GM23248 (cell line): Measurements from ENCODE around the gene EEIG2.

ENCODE experiments used
- EZH2 ChIP-seq: fragments of 200-600 bp; sonication (generic); IDR thresholded peaks from 2 replicates; pipeline ENCODE4 v1.6.1; 2018; ENCODE audit warnings: antibody characterized with exemption, mild to moderate bottlenecking; ENCODE audit not compliant: insufficient read depth, poor library complexity, severe bottlenecking
- EZH2phosphoT487 ChIP-seq: fragments of 200-600 bp; sonication (generic); IDR thresholded peaks from 2 replicates; pipeline ENCODE4 v1.6.1; 2018; ENCODE audit warnings: antibody characterized with exemption, moderate library complexity, mild to moderate bottlenecking, low read depth; ENCODE audit not compliant: insufficient read depth

DNA sequence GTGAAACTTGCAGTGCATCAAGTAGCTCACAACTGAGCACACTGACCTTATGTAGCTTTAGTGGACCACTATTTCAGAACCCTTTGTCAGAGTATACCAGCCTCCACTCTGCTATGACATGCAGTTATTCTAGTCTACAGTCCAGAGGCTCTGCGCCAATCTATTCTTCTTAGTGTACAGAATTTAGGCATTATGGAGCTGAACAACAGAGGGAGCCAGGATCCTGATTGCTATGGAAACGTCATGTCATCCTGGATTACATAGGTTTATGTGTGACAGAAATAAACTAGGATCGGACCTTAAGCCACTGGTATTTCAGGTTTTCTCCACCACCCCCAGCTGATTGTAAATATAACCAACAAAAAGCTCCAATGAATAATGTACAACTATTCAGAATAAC, 48.1 kb upstream of the EEIG2 start:
- no peak for TF ChIP-seq EZH2
- no peak for TF ChIP-seq EZH2phosphoT487
